ENCODE data around the gene EXOC3L4.
"Not testable (repeated sequence)": the region's sequence is repeated elsewhere in the genome, so short reads cannot be mapped to it uniquely, and the experiment has no call there.

Gene EXOC3L4

DNA sequence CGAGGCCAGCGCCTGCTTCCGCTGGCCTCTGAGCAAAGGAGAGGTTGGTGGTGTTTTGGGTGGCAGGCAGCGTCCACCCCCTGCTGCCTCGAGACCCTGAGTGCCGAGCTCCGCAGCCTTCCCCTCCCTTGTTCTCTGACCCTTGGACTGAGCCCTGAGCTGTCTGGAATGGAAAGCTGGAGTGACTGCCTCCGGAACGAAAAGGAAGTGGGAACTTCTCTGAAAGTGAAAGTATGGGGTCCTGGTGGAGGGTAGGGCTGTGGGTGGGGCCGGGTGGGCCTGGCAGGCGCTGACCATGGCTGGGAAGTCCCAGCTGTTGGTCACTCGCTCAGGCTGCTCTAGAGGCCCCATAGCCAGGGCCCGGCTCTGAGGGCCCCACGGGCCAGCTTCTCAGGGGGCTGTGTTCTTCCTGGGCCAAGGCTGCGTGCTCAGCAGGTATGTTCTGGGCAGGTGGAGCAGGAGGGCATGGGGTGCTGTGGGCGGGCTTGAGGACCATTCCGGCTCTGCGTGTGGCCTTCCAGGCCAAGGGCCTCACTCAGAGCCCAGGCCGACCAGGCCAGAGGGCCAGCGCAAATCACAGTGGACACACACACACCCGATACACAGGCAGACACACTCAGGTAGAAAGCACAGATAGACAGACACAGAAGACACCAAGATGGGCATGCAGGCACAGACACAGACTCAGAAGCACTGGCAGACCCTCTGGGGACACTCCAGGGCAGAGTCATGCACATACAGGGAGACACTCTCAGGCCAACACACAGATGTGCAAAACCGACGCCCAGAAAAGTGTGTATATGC lies at the start of gene EXOC3L4:
EXOC3L4 (plus strand) TSS at position 320 of the 804 bp plus-strand sequence. CDS start 5,495 bp downstream, outside the sequence.
- TF ChIP-seq, protein P1, sequence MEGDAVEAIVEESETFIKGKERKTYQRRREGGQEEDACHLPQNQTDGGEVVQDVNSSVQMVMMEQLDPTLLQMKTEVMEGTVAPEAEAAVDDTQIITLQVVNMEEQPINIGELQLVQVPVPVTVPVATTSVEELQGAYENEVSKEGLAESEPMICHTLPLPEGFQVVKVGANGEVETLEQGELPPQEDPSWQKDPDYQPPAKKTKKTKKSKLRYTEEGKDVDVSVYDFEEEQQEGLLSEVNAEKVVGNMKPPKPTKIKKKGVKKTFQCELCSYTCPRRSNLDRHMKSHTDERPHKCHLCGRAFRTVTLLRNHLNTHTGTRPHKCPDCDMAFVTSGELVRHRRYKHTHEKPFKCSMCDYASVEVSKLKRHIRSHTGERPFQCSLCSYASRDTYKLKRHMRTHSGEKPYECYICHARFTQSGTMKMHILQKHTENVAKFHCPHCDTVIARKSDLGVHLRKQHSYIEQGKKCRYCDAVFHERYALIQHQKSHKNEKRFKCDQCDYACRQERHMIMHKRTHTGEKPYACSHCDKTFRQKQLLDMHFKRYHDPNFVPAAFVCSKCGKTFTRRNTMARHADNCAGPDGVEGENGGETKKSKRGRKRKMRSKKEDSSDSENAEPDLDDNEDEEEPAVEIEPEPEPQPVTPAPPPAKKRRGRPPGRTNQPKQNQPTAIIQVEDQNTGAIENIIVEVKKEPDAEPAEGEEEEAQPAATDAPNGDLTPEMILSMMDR (IDR thresholded peaks at IDR 0.05; ENCODE audit: borderline replicate concordance, insufficient read depth, low read depth, low read length) = no peak

GRCh38 chr14:103045371-103045869 lies 49.1 kb upstream of the EXOC3L4 start:
- TF ChIP-seq, protein P1 (IDR thresholded peaks at IDR 0.05; ENCODE audit: borderline replicate concordance, insufficient read depth, low read depth, low read length) = no peak
- H3K4me3 ChIP-seq (ENCODE audit: low read depth, low read length) = peak overlapping the region; percentile 17

More for the DNA sequence above, at the start of gene EXOC3L4:
- H3K4me3 ChIP-seq (ENCODE audit: low read depth, low read length) = no peak within 1 kb of the TSS

DNA sequence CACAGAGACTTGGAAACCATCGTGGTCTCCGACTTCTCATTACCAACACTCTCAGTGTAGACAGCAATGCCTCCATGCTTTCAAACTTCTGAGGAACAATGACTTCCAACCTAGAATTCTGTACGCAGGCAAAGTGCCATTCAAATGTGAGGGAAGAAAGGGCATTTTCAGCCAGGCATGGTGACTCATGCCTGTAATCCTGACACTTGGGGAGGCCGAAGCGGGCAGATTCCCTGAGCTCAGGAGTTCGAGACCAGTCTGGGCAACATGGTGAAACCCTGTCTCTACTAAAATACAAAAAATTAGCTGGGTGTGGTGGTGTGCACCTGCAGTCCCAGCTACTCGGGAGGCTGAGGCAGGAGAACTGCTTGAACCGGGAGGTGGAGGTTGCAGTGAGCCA lies 47.1 kb upstream of the EXOC3L4 start:
- H3K4me3 ChIP-seq (ENCODE audit: low read depth, low read length) = not testable (repeated sequence)

DNA sequence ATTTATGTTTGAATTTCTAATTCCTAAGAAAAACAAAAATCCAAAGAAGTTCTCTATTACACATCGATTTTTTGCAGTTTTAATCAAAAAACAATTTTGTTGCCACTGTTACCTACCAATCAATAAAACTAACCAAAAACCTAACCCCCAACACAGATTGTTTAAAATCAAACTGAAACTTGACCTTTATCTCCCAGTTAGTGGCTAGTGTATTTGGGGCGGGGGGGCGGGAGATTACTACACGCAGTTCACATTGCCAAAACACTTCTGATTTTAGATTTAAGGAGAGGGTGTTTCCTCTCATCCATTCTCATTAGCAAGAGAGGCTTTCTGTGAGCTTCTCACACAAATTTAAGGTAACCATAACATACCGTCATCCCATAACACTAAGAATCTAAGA lies 43.6 kb upstream of the EXOC3L4 start:
- H3K4me3 ChIP-seq (ENCODE audit: low read depth, low read length) = no peak overlapping the region
- TF ChIP-seq, protein P1 (IDR thresholded peaks at IDR 0.05; ENCODE audit: borderline replicate concordance, insufficient read depth, low read depth, low read length) = no peak

DNA sequence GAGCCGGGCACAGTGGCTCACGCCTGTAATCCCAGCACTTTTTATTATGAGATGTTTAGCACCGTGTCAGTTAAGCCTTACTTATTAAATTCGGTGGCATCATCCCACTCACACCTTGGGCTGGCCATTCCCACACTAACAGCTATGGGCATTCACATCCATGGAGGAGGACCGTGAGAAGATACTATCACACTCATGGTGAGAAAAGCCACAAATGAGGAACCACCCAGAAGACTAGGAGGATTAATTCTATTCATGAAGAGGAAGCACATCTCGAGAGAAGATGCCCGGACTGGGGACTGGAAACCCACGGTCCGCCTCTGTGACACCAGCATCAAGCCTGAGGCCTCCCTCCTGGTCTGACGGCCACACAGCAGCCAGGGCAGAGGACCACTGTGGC lies 42.1 kb upstream of the EXOC3L4 start:
- H3K4me3 ChIP-seq (ENCODE audit: low read depth, low read length) = no peak overlapping the region
- TF ChIP-seq, protein P1 (IDR thresholded peaks at IDR 0.05; ENCODE audit: borderline replicate concordance, insufficient read depth, low read depth, low read length) = no peak

GRCh38 chr14:103055695-103056094 lies 38.8 kb upstream of the EXOC3L4 start:
- TF ChIP-seq, protein P1 (IDR thresholded peaks at IDR 0.05; ENCODE audit: borderline replicate concordance, insufficient read depth, low read depth, low read length) = no peak
- H3K4me3 ChIP-seq (ENCODE audit: low read depth, low read length) = no peak overlapping the region

GRCh38 chr14:103056322-103057027 lies 38.0 kb upstream of the EXOC3L4 start:
- peak overlapping the region; percentile 91 for H3K4me3 ChIP-seq (ENCODE audit: low read depth, low read length)
- TF ChIP-seq, protein P1 (IDR thresholded peaks at IDR 0.05; ENCODE audit: borderline replicate concordance, insufficient read depth, low read depth, low read length) = no peak
